Osteoblast (primary cell): ENCODE data around the gene ANTXRL. TPM values are rescaled to one million over a fixed set of nuclear protein-coding genes. Genes with fewer than 3 reads are reported as not detected.
A peak's percentile ranks its signal among the peaks of the same experiment; 100 is the strongest.

Source experiments
- DNase-seq: peaks from one replicate; pipeline ENCODE4 v3.0.0; 2011; ENCODE audit warnings: low spot score, mixed read lengths; ENCODE audit not compliant: insufficient read length; ENCODE audit errors: missing footprints
- H2AFZ ChIP-seq: 2 replicates; pipeline ENCODE4 v1.6.0; 2011; ENCODE audit warnings: mild to moderate bottlenecking, low read length
- H3K27ac ChIP-seq: 2 replicates; pipeline ENCODE4 v1.5.1; 2011; ENCODE audit warnings: mild to moderate bottlenecking, low read depth, low read length, moderate library complexity
- H3K27me3 ChIP-seq: 2 replicates; pipeline ENCODE4 v1.6.0; 2012; ENCODE audit warnings: mild to moderate bottlenecking, control low read depth, inconsistent platforms, low read length, moderate library complexity; ENCODE audit not compliant: insufficient read depth
- H3K36me3 ChIP-seq: 2 replicates; pipeline ENCODE4 v1.5.1; 2011; ENCODE audit warnings: mild to moderate bottlenecking, low read length, control low read depth, moderate library complexity; ENCODE audit not compliant: insufficient read depth
- H3K4me1 ChIP-seq: 2 replicates; pipeline ENCODE4 v1.5.1; 2011; ENCODE audit warnings: mild to moderate bottlenecking, low read length, control low read depth, moderate library complexity; ENCODE audit not compliant: insufficient read depth
- H3K4me2 ChIP-seq: 2 replicates; pipeline ENCODE4 v1.6.0; 2011; ENCODE audit warnings: mild to moderate bottlenecking, low read length; ENCODE audit not compliant: insufficient read depth
- H3K4me3 ChIP-seq: fragments of 200-600 bp; sonication (generic); 3 replicates; pipeline ENCODE4 v1.5.1; 2012; ENCODE audit warnings: mild to moderate bottlenecking, low read length, inconsistent platforms; ENCODE audit not compliant: insufficient read depth
- H3K79me2 ChIP-seq: 2 replicates; pipeline ENCODE4 v1.6.0; 2012; ENCODE audit warnings: mild to moderate bottlenecking, low read length, control low read depth, inconsistent platforms; ENCODE audit not compliant: insufficient read depth
- H3K9me3 ChIP-seq: 2 replicates; pipeline ENCODE4 v1.5.1; 2011; ENCODE audit warnings: low read depth, low read length, control low read depth
- H4K20me1 ChIP-seq: 2 replicates; pipeline ENCODE4 v1.6.0; 2012; ENCODE audit warnings: mild to moderate bottlenecking, low read length, control low read depth; ENCODE audit not compliant: insufficient read depth
- total RNA-seq: library from RNA; depleted of rRNA; stranded (reverse); fragments of >200 nt; gene quantifications from 2 replicates; pipeline ENCODE4 v1.2.3, GENCODE V29; 2012
- TF ChIP-seq, protein P1 (sequence below): IDR thresholded peaks from 2 replicates; pipeline ENCODE4 v1.5.1; 2011; ENCODE audit warnings: mild to moderate bottlenecking, low read depth, low read length, moderate library complexity; ENCODE audit errors: extremely low read depth

Gene ANTXRL
- total RNA-seq, 1 donor = not detected

- Histone ChIP-seq H3K4me3 (peak overlapping the region; percentile 48), H2AFZ (no peak overlapping the region), H3K4me1 (no peaks in the 10 kb centered on the region), H3K36me3 (no peaks in the 10 kb centered on the region), H4K20me1 (no peaks in the 10 kb centered on the region), H3K27ac (no peak overlapping the region), H3K4me2 (peak overlapping the region; percentile 64), H3K79me2 (no peaks in the 10 kb centered on the region), H3K27me3 (peaks cover 29% of the 10 kb centered on the region), H3K9me3 (no peaks in the 10 kb centered on the region)
- TF ChIP-seq, protein P1, sequence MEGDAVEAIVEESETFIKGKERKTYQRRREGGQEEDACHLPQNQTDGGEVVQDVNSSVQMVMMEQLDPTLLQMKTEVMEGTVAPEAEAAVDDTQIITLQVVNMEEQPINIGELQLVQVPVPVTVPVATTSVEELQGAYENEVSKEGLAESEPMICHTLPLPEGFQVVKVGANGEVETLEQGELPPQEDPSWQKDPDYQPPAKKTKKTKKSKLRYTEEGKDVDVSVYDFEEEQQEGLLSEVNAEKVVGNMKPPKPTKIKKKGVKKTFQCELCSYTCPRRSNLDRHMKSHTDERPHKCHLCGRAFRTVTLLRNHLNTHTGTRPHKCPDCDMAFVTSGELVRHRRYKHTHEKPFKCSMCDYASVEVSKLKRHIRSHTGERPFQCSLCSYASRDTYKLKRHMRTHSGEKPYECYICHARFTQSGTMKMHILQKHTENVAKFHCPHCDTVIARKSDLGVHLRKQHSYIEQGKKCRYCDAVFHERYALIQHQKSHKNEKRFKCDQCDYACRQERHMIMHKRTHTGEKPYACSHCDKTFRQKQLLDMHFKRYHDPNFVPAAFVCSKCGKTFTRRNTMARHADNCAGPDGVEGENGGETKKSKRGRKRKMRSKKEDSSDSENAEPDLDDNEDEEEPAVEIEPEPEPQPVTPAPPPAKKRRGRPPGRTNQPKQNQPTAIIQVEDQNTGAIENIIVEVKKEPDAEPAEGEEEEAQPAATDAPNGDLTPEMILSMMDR = no peak
- peak; percentile 91 for DNase-seq
These were observed 3.8 kb upstream of the ANTXRL start for GRCh38 chr10:46282842-46283574.

GRCh38 chr10:46283580-46284285 is 3.1 kb upstream of the ANTXRL start:
- no peaks in the 10 kb centered on the region for H3K4me1 ChIP-seq
- no peaks in the 10 kb centered on the region for H3K9me3 ChIP-seq
- H3K36me3 ChIP-seq = no peaks in the 10 kb centered on the region
- no peaks in the 10 kb centered on the region for H3K79me2 ChIP-seq
- no peak overlapping the region for H3K4me3 ChIP-seq
- H3K27me3 ChIP-seq = peaks cover 29% of the 10 kb centered on the region
- no peaks in the 10 kb centered on the region for H4K20me1 ChIP-seq
- peak overlapping the region; percentile 78 for H3K4me2 ChIP-seq
- DNase-seq = no peak
- H3K27ac ChIP-seq = no peak overlapping the region
- TF ChIP-seq, protein P1 = no peak
- peak overlapping the region; percentile 70 for H2AFZ ChIP-seq

DNA sequence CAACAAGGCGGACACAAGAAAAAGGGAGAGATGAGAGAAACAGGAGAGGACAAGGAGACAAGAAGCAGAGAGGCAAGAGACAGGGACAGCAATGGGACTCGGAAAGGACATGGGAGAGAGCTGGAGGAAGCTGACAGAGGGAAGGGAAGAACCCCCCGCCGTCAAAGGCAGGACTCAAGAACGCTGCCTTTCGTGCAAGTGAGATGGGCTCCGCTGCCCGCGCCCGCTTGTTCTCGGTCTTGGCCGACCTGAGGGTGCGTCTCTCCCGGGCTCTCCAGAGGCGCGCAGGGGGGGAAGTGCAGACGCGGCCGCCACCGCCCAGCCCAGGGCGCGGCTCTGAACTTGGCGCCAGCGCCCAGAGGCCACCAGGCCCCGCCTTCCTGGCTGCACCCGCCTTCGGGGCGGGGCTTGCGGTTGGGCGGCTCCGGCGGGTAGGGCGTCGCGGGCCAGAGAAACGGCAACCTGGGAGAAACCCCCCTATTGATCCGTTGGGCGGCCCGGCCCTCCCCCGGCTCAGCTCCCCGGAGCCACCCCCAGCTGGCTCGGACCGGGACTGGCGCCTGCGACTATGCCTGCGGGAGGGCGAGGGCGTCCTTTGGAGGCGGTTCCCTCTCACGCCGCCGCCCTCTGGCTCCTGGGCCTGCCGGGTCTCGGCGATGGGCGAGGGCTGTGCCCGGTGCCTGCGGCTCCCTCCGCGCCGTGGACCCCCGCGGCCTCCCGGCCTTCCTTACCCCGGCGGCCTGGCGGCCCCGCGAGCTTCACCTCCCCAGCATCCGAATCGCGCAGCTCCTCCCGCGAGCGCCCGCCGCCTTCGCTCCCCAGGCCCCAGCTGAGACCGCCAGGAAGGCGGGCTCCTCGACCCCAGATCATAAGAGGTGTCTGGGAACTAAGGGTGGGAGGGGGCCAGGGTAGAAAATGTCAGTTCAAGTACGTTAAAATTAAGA is 2.2 kb upstream of the ANTXRL start:
- peak overlapping the region; percentile 78 for H3K4me2 ChIP-seq
- no peaks in the 10 kb centered on the region for H3K36me3 ChIP-seq
- H3K79me2 ChIP-seq = no peaks in the 10 kb centered on the region
- peaks cover 29% of the 10 kb centered on the region for H3K27me3 ChIP-seq
- no peaks in the 10 kb centered on the region for H3K9me3 ChIP-seq
- no peaks in the 10 kb centered on the region for H3K4me1 ChIP-seq
- no peaks in the 10 kb centered on the region for H4K20me1 ChIP-seq
- H3K4me3 ChIP-seq = peak overlapping the region; percentile 69
- TF ChIP-seq, protein P1 = no peak
- H3K27ac ChIP-seq = no peak overlapping the region
- peak overlapping the region; percentile 70 for H2AFZ ChIP-seq
- peak; percentile 90 for DNase-seq
